HCT116 (cell line): ENCODE data around the gene MCF2L2. TPM values are rescaled to one million over a fixed set of nuclear protein-coding genes. Genes with fewer than 3 reads are reported as not detected.

Experiments used
- ATAC-seq: fragments of 200-7000 bp; cut with Tn5 transposase; 2 replicates; pipeline ENCODE4 v1.9.1; 2020; ENCODE audit warnings: mild to moderate bottlenecking, moderate library complexity
- BruUV-seq: library from RNA; stranded (reverse); fragments of 400-500 nt; replicated peaks from 2 replicates; lab custom pipeline; 2021; lab: Mats Ljungman, UMichigan
- CTCF ChIA-PET: fragments of 300-600 bp; sonication (Branson Sonifier 250); formaldehyde crosslinking; loops from one replicate; lab custom pipeline; 2021; ENCODE audit warnings: antibody characterized with exemption; lab: Charles Lee
- POLR2A ChIA-PET: fragments of 300-600, 350-600 bp; sonication (Branson Sonifier 250); formaldehyde crosslinking; loops from one replicate; lab custom pipeline; 2021; ENCODE audit warnings: antibody characterized with exemption; lab: Charles Lee
- RAD21 ChIA-PET, 2 experiments: fragments of 300-600 bp; sonication (Branson Sonifier 250); formaldehyde crosslinking; loops; one replicate each; lab custom pipeline; 2023; ENCODE audit warnings: low total read pairs in 2 of 2; ENCODE audit not compliant: uncharacterized antibody in 2 of 2, unreplicated experiment in 2 of 2, low non-redundant PET in 1 of 2; lab: Charles Lee
- DNase-seq: peaks from one replicate; pipeline ENCODE4 v3.0.0-alpha.2; 2010; ENCODE audit warnings: low read depth, low spot score
- H2AFZ ChIP-seq: fragments of 200-600 bp; shearing (Covaris generic), sonication (generic); 2 replicates; pipeline ENCODE4 v1.6.1; 2017; ENCODE audit warnings: low read depth, mixed run types, mixed read lengths, antibody characterized with exemption, low read length; ENCODE audit not compliant: poor library complexity, severe bottlenecking
- H3K27ac ChIP-seq: 2 replicates; pipeline ENCODE4 v1.5.1; 2012; ENCODE audit warnings: low read depth, low read length
- H3K27me3 ChIP-seq: fragments of 200-600 bp; sonication (generic); 2 replicates; pipeline ENCODE4 v1.6.1; 2016; ENCODE audit warnings: mixed run types, low read length, mixed read lengths; ENCODE audit not compliant: insufficient read depth
- H3K36me3 ChIP-seq, 2 experiments: fragments of 200-500 bp in 1 of 2; fragments of 200-600 bp in 1 of 2; sonication (Bioruptor generic) in 1 of 2; sonication (generic) in 1 of 2; 2 replicates each; pipeline versions ENCODE4 v1.5.1 to v1.6.1; 2014 to 2016; ENCODE audit warnings: low read length in 2 of 2, inconsistent platforms in 1 of 2, mixed read lengths in 1 of 2, mixed run types in 1 of 2; ENCODE audit not compliant: insufficient read depth in 2 of 2, control insufficient read depth in 1 of 2
- H3K4me1 ChIP-seq, 2 experiments: fragments of 200-600 bp in 1 of 2; sonication (generic) in 1 of 2; 2 replicates each; pipeline versions ENCODE4 v1.5.1 to v1.6.1; 2012 to 2017; ENCODE audit warnings: low read length in 2 of 2, inconsistent platforms in 1 of 2, mild to moderate bottlenecking in 1 of 2, mixed read lengths in 1 of 2, mixed run types in 1 of 2, moderate library complexity in 1 of 2; ENCODE audit not compliant: insufficient read depth in 2 of 2, control insufficient read depth in 1 of 2
- H3K4me2 ChIP-seq: fragments of 200-600 bp; sonication (generic); 2 replicates; pipeline ENCODE4 v1.6.1; 2017; ENCODE audit warnings: mixed run types, low read length, mixed read lengths
- H3K4me3 ChIP-seq, 2 experiments: fragments of 200-600 bp in 1 of 2; sonication (generic) in 1 of 2; replicated peaks in 1 of 2; 2 replicates each; pipeline ENCODE4 v1.5.1; 2011 to 2016; ENCODE audit warnings: low read length in 2 of 2, control low read depth in 1 of 2, low read depth in 1 of 2, mild to moderate bottlenecking in 1 of 2, mixed read lengths in 1 of 2, mixed run types in 1 of 2
- H3K79me2 ChIP-seq: fragments of 200-600 bp; sonication (generic); 2 replicates; pipeline ENCODE4 v1.6.1; 2017; ENCODE audit warnings: mild to moderate bottlenecking, mixed run types, low read length, moderate library complexity, mixed read lengths; ENCODE audit not compliant: insufficient read depth
- H3K9ac ChIP-seq: fragments of 200-600 bp; sonication (generic); 2 replicates; pipeline ENCODE4 v1.6.1; 2016; ENCODE audit warnings: low read length, mixed read lengths
- H3K9me2 ChIP-seq: fragments of 200-600 bp; sonication (generic), shearing (Covaris generic); 2 replicates; pipeline ENCODE4 v1.6.1; 2017; ENCODE audit warnings: mixed run types, mild to moderate bottlenecking, moderate library complexity; ENCODE audit not compliant: insufficient read depth
- H3K9me3 ChIP-seq, 2 experiments: fragments of 200-500 bp in 1 of 2; fragments of 200-600 bp in 1 of 2; sonication (Bioruptor generic) in 1 of 2; sonication (generic) in 1 of 2; 2 replicates each; pipeline ENCODE4 v1.6.1; 2014 to 2017; ENCODE audit warnings: low read length in 2 of 2, mixed read lengths in 2 of 2, inconsistent platforms in 1 of 2, low read depth in 1 of 2, mild to moderate bottlenecking in 1 of 2, mixed run types in 1 of 2, moderate library complexity in 1 of 2; ENCODE audit not compliant: control insufficient read depth in 1 of 2, insufficient read depth in 1 of 2
- H4K20me1 ChIP-seq: fragments of 200-600 bp; sonication (generic), shearing (Covaris generic); 2 replicates; pipeline ENCODE4 v1.6.1; 2017; ENCODE audit warnings: mixed run types, mild to moderate bottlenecking, moderate library complexity; ENCODE audit not compliant: insufficient read depth
- CBX3 ChIP-seq: IDR thresholded peaks from 2 replicates; pipeline ENCODE4 v1.6.1; 2012; ENCODE audit warnings: low read depth
- CEBPB ChIP-seq: IDR thresholded peaks from 2 replicates; pipeline ENCODE4 v1.6.1; 2012; ENCODE audit warnings: low read depth
- EGR1 ChIP-seq: IDR thresholded peaks from 2 replicates; pipeline ENCODE4 v1.6.1; 2012; ENCODE audit warnings: low read depth
- FOSL1 ChIP-seq: IDR thresholded peaks from 2 replicates; pipeline ENCODE4 v1.6.1; 2012; ENCODE audit warnings: low read depth
- JUND ChIP-seq: IDR thresholded peaks from 2 replicates; pipeline ENCODE4 v1.6.1; 2012
- MAX ChIP-seq: IDR thresholded peaks from 2 replicates; pipeline ENCODE4 v1.6.1; 2012
- POLR2A ChIP-seq: IDR thresholded peaks from 2 replicates; pipeline ENCODE4 v1.7.0; 2011; ENCODE audit warnings: borderline replicate concordance; ENCODE audit not compliant: insufficient read depth, insufficient read length; ENCODE audit errors: extremely low read depth
- REST ChIP-seq: IDR thresholded peaks from 2 replicates; pipeline ENCODE4 v1.6.1; 2012; ENCODE audit warnings: low read depth
- SIN3A ChIP-seq: IDR thresholded peaks from 2 replicates; pipeline ENCODE4 v1.6.1; 2012; ENCODE audit warnings: low read depth
- SP1 ChIP-seq: IDR thresholded peaks from 2 replicates; pipeline ENCODE4 v1.6.1; 2012; ENCODE audit warnings: low read depth
- SRF ChIP-seq: IDR thresholded peaks from 2 replicates; pipeline ENCODE4 v1.6.1; 2012; ENCODE audit warnings: low read depth
- TCF7L2 ChIP-seq: IDR thresholded peaks from 2 replicates; pipeline ENCODE4 v1.7.0; 2011; ENCODE audit warnings: borderline replicate concordance, inconsistent platforms; ENCODE audit not compliant: insufficient read depth, insufficient read length; ENCODE audit errors: extremely low read depth
- YY1 ChIP-seq: IDR thresholded peaks from 2 replicates; pipeline ENCODE4 v1.6.1; 2011; ENCODE audit warnings: low read length, low read depth, moderate library complexity, mild to moderate bottlenecking; ENCODE audit not compliant: insufficient replicate concordance; ENCODE audit errors: extremely low read depth
- ZFX ChIP-seq: fragments of 450-650 bp; IDR thresholded peaks from 2 replicates; pipeline ENCODE4 v1.6.1; 2017
- intact Hi-C: fragments of 100-400 bp; cut with micrococcal nuclease; formaldehyde crosslinking; loops from 2 replicates; pipeline ENCODE4 v1.10.0; 2022
- total RNA-seq: library from RNA; stranded (reverse); gene quantifications from one replicate; pipeline ENCODE4 v1.2.1, GENCODE V29; 2021; ENCODE audit not compliant: unreplicated experiment
- TF ChIP-seq, protein P1 (sequence below): IDR thresholded peaks from 2 replicates; pipeline ENCODE4 v1.6.1; 2012
- TF ChIP-seq, protein P2 (sequence below), 3 experiments: fragments of 200-600 bp in 1 of 3; sonication (generic) in 1 of 3; IDR thresholded peaks in 2 of 3; conservative IDR thresholded peaks in 1 of 3; 2 replicates each; pipeline ENCODE4 v1.5.1; 2012 to 2017; ENCODE audit warnings: low read depth in 2 of 3, low read length in 2 of 3, antibody characterized with exemption in 1 of 3, borderline replicate concordance in 1 of 3, control low read depth in 1 of 3, mild to moderate bottlenecking in 1 of 3, mixed read lengths in 1 of 3, mixed run types in 1 of 3, moderate library complexity in 1 of 3; ENCODE audit not compliant: insufficient read depth in 1 of 3

MCF2L2 gene
- total RNA-seq, 1 experiment from 2014 or later, result 1.5 TPM

DNA sequence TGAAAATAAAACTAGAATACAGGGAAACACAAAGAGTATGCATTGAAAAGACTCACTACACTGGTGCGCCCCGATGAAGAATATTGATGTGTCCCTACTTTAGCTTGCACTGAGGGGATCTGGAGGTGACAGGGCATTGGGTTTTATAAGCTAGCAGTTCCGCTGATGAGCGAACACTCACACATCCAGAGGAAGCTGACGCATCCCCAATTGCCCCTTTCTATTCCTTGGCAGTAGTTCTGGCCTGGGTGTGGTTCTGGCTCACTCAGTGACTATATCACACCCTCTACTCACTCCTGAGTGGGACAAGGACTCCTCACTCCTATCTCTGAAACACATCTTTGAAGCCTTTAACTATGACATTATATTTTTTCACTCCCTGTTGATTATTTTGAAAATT, 104.3 kb downstream of the MCF2L2 start:
- Histone ChIP-seq H3K4me2 (peak overlapping the region; percentile 23), H3K27ac (no peak overlapping the region), H3K9ac (no peak overlapping the region), H3K36me3 (no peaks in the 10 kb centered on the region), H3K4me1 (peaks cover 13 to 37% of the 10 kb centered on the region in 2 experiments)
- TF ChIP-seq SP1, result peak; percentile 18; the same call in 1 of the 2 replicates
- TF ChIP-seq, protein P1, sequence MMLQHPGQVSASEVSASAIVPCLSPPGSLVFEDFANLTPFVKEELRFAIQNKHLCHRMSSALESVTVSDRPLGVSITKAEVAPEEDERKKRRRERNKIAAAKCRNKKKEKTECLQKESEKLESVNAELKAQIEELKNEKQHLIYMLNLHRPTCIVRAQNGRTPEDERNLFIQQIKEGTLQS, result no peak
- TF ChIP-seq JUND, result peak; percentile 32; the same call in 1 of the 2 replicates
- no peak for TF ChIP-seq CBX3
- 0 out of 2 replicates have a peak, but pooled peaks have one; percentile 14 for TF ChIP-seq FOSL1
- TF ChIP-seq, all 23 proteins: peak for 3
- ChIA-PET CTCF (no interaction called here), RAD21 (no interaction called here), POLR2A (no interaction called here)
- Histone ChIP-seq H4K20me1 (no peaks in the 10 kb centered on the region), H3K79me2 (no peaks in the 10 kb centered on the region), H3K4me3 (no peak overlapping the region), H3K9me3 (no peaks in the 10 kb centered on the region), H2AFZ (no peak overlapping the region), H3K9me2 (no peaks in the 10 kb centered on the region), H3K27me3 (no peaks in the 10 kb centered on the region)
- no TSS peak for BruUV-seq
- intact Hi-C loops, result no loop called here
- ATAC-seq (peak; percentile 54), DNase-seq (no peak)

DNA sequence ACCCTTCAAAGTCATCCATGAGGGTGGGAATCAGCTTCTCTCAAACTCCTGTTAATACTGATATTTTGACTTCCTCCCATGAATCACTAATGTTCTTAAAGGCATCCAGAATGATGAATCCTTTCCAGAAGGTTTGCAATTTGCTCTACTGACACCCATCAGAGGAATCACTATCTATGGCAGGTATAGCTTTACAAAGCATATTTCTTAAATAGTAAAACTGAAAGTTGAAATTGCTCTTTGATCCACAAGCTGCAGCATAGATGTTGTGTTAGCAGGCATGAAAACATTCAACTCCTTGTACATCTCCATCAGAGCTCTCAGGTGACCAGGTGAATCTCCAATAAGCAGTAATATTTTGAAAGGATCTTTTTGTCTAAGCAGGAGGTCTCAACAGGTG, 109.0 kb downstream of the MCF2L2 start:
- no peaks in the 10 kb centered on the region for H3K27me3 ChIP-seq
- no peaks in the 10 kb centered on the region for H3K9me3 ChIP-seq
- BruUV-seq, result no TSS peak
- H3K36me3 ChIP-seq, result no peaks in the 10 kb centered on the region
- no peak overlapping the region for H3K27ac ChIP-seq
- ChIA-PET CTCF (no interaction called here), POLR2A (no interaction called here), RAD21 (no interaction called here)
- ATAC-seq (no peak), DNase-seq (no peak)
- no peak overlapping the region for H3K9ac ChIP-seq
- H3K4me2 ChIP-seq, result no peak overlapping the region
- no peak overlapping the region for H2AFZ ChIP-seq
- H3K79me2 ChIP-seq, result no peaks in the 10 kb centered on the region
- no peaks in the 10 kb centered on the region; the same call in 1 of the 2 replicates for H4K20me1 ChIP-seq
- no peaks in the 10 kb centered on the region for H3K9me2 ChIP-seq
- H3K4me1 ChIP-seq, result peaks cover 0 to 14% of the 10 kb centered on the region in 2 experiments; a peak in 3 of 4 replicates
- no peak overlapping the region for H3K4me3 ChIP-seq
- intact Hi-C loops, result no loop called here
- no peak for TF ChIP-seq SP1
- TF ChIP-seq MAX, result no peak
- TF ChIP-seq YY1, result no peak
- TF ChIP-seq ZFX, result no peak
- no peak for TF ChIP-seq JUND
- no peak for TF ChIP-seq CEBPB
- no peak for TF ChIP-seq TCF7L2
- TF ChIP-seq SRF, result no peak
- no peak for TF ChIP-seq EGR1
- no peak for TF ChIP-seq POLR2A
- no peak for TF ChIP-seq FOSL1
- TF ChIP-seq, protein P1, result no peak
- no peak for TF ChIP-seq REST
- TF ChIP-seq, protein P2, sequence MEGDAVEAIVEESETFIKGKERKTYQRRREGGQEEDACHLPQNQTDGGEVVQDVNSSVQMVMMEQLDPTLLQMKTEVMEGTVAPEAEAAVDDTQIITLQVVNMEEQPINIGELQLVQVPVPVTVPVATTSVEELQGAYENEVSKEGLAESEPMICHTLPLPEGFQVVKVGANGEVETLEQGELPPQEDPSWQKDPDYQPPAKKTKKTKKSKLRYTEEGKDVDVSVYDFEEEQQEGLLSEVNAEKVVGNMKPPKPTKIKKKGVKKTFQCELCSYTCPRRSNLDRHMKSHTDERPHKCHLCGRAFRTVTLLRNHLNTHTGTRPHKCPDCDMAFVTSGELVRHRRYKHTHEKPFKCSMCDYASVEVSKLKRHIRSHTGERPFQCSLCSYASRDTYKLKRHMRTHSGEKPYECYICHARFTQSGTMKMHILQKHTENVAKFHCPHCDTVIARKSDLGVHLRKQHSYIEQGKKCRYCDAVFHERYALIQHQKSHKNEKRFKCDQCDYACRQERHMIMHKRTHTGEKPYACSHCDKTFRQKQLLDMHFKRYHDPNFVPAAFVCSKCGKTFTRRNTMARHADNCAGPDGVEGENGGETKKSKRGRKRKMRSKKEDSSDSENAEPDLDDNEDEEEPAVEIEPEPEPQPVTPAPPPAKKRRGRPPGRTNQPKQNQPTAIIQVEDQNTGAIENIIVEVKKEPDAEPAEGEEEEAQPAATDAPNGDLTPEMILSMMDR (IDR thresholded peaks at IDR 0.05 in 2 of 3, conservative IDR thresholded peaks at IDR 0.05 in 1 of 3; ENCODE audit: borderline replicate concordance in 1 of 3, insufficient read depth in 1 of 3, low read depth in 2 of 3, low read length in 2 of 3), result no peak
- TF ChIP-seq SIN3A, result no peak
